MM.1S (cell line): ENCODE results near the gene PHB1.

Source experiments
- DNase-seq: peaks from one replicate; pipeline ENCODE4 v3.0.0-alpha.2; 2015
- H2AFZ ChIP-seq: fragments of 300-600 bp; sonication (generic); 2 replicates; pipeline ENCODE4 v1.6.0; 2016; ENCODE audit warnings: antibody characterized with exemption, low read length
- H3F3A ChIP-seq: fragments of 300-600 bp; sonication (generic); 2 replicates; pipeline ENCODE4 v1.6.1; 2016; ENCODE audit warnings: mild to moderate bottlenecking, antibody characterized with exemption, low read length, moderate library complexity, mixed read lengths; ENCODE audit not compliant: insufficient read depth
- H3K27ac ChIP-seq: fragments of 300-600 bp; sonication (generic); 2 replicates; pipeline ENCODE4 v1.5.1; 2016; ENCODE audit warnings: mild to moderate bottlenecking, low read length
- H3K27me3 ChIP-seq: fragments of 300-600 bp; sonication (generic); replicated peaks from 2 replicates; pipeline ENCODE4 v1.6.0; 2016; ENCODE audit warnings: low read length; ENCODE audit not compliant: insufficient read depth
- H3K36me3 ChIP-seq: fragments of 300-600 bp; sonication (generic); replicated peaks from 2 replicates; pipeline ENCODE4 v1.6.1; 2016; ENCODE audit warnings: mild to moderate bottlenecking, low read length, mixed read lengths; ENCODE audit not compliant: insufficient read depth
- H3K4me1 ChIP-seq: fragments of 300-600 bp; sonication (generic); 2 replicates; pipeline ENCODE4 v1.6.1; 2016; ENCODE audit warnings: low read length, mixed read lengths
- H3K4me2 ChIP-seq: fragments of 300-600 bp; sonication (generic); 2 replicates; pipeline ENCODE4 v1.6.0; 2016; ENCODE audit warnings: low read depth, low read length
- H3K4me3 ChIP-seq: fragments of 300-600 bp; sonication (generic); 2 replicates; pipeline ENCODE4 v1.5.1; 2016; ENCODE audit warnings: low read length, mixed read lengths
- H3K79me2 ChIP-seq: fragments of 300-600 bp; sonication (generic); 2 replicates; pipeline ENCODE4 v1.6.1; 2016; ENCODE audit warnings: mixed run types, low read length, mixed read lengths
- H3K9ac ChIP-seq: fragments of 300-600 bp; sonication (generic); 2 replicates; pipeline ENCODE4 v1.6.1; 2016; ENCODE audit warnings: low read length, mixed read lengths
- H3K9me2 ChIP-seq: fragments of 300-600 bp; sonication (generic); replicated peaks from 2 replicates; pipeline ENCODE4 v1.6.1; 2016; ENCODE audit warnings: mild to moderate bottlenecking, low read length, mixed read lengths; ENCODE audit not compliant: insufficient read depth
- H3K9me3 ChIP-seq: fragments of 300-600 bp; sonication (generic); replicated peaks from 2 replicates; pipeline ENCODE4 v1.6.1; 2016; ENCODE audit warnings: mild to moderate bottlenecking, low read length, mixed read lengths; ENCODE audit not compliant: insufficient read depth
- H4K20me1 ChIP-seq: fragments of 300-600 bp; sonication (generic); 2 replicates; pipeline ENCODE4 v1.6.1; 2016; ENCODE audit warnings: mild to moderate bottlenecking, low read length, moderate library complexity, mixed read lengths; ENCODE audit not compliant: insufficient read depth
- CTCF ChIP-seq: fragments of 300-600 bp; sonication (generic); IDR thresholded peaks from 2 replicates; pipeline ENCODE4 v1.5.1; 2016; ENCODE audit warnings: antibody characterized with exemption, low read length, mixed read lengths
- EZH2 ChIP-seq: fragments of 300-600 bp; sonication (generic); optimal IDR thresholded peaks from 2 replicates; pipeline ENCODE3; 2017; ENCODE audit warnings: low read depth, mild to moderate bottlenecking, antibody characterized with exemption, low read length, mixed read lengths
- EZH2phosphoT487 ChIP-seq: fragments of 300-600 bp; sonication (generic); IDR thresholded peaks from 2 replicates; pipeline ENCODE4 v1.6.1; 2018; ENCODE audit warnings: antibody characterized with exemption, low read length

Gene PHB1

DNA sequence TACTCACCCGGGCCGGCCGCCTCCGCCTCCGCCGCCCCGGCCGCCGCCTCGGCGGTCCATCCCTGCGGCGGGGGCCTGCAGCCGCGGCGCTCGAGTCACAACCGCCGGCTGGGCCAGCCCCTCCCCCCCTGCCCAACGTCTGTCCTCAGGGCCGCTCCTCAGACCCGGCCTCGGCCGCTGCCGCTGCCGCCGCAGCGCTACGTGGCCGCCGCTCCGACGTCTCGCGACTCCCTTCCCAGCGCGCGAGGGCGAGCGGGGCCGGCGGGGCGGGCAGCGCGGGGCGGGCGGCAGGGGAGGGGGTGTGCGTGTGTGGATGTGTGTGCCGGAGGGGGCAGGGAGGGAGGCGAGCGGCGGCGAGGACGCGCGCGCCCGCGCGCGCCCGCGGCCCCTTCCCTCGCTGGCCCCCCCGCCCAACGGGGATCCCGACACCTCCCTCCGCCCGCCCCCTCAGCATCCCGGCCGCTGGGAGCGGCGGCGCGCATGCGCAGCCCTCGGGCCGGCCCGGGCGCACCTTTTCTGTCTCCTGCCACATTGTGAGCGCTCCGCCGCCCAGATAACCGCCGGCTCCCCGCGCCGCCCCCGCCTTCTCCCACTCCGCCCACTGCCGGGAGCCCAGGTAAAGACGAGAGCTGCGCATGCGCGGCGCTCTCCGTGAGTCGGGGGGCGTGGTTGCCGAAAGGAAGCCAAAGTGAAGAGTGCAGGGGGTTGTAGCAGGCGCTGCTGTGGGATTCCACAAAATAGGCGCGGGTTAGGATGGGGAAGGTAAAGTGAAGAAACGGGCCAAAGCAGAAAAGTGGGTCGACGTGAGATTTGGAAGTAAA, 52.6 kb downstream of the PHB1 start, which contains the start of gene ZNF652:
TSS of gene ZNF652 (minus strand) at position 349 of the 821 bp plus-strand sequence. CDS start 44,525 bp downstream, outside the sequence.
- no peaks in the 10 kb centered on the region for H3K36me3 ChIP-seq
- H2AFZ ChIP-seq = peak within 1 kb of the TSS; percentile 89
- peak within 1 kb of the TSS; percentile 89 for H3K4me2 ChIP-seq
- H3F3A ChIP-seq = peaks cover 51% of the 10 kb centered on the region
- peak within 1 kb of the TSS; percentile 85 for H3K9ac ChIP-seq
- peaks cover 42% of the 10 kb centered on the region for H3K79me2 ChIP-seq
- DNase-seq = peak; percentile 97
- H3K9me3 ChIP-seq = no peaks in the 10 kb centered on the region
- H3K4me3 ChIP-seq = peak within 1 kb of the TSS; percentile 80
- TF ChIP-seq EZH2phosphoT487 = no peak
- TF ChIP-seq CTCF = no peak
- no peak for TF ChIP-seq EZH2
- H3K4me1 ChIP-seq = peaks cover 39% of the 10 kb centered on the region
- no peaks in the 10 kb centered on the region for H3K9me2 ChIP-seq
- H3K27ac ChIP-seq = peak within 1 kb of the TSS; percentile 81
- H3K27me3 ChIP-seq = no peaks in the 10 kb centered on the region
- H4K20me1 ChIP-seq = no peaks in the 10 kb centered on the region

GRCh38 chr17:49361129-49361901, 53.4 kb downstream of the PHB1 start:
- H3K79me2 ChIP-seq = peaks cover 50% of the 10 kb centered on the region
- H3K4me1 ChIP-seq = peaks cover 39% of the 10 kb centered on the region
- H3K9ac ChIP-seq = peak overlapping the region; percentile 85
- H4K20me1 ChIP-seq = no peaks in the 10 kb centered on the region
- H3F3A ChIP-seq = peaks cover 51% of the 10 kb centered on the region
- H2AFZ ChIP-seq = peak overlapping the region; percentile 51; the same call in 1 of the 2 replicates
- TF ChIP-seq CTCF (no peak), EZH2phosphoT487 (no peak), EZH2 (no peak)
- H3K4me2 ChIP-seq = peak overlapping the region; percentile 87
- H3K27ac ChIP-seq = peak overlapping the region; percentile 81
- peak; percentile 87 for DNase-seq
- no peaks in the 10 kb centered on the region for H3K9me2 ChIP-seq
- no peaks in the 10 kb centered on the region for H3K9me3 ChIP-seq
- H3K36me3 ChIP-seq = no peaks in the 10 kb centered on the region
- peak overlapping the region; percentile 80 for H3K4me3 ChIP-seq
- H3K27me3 ChIP-seq = no peaks in the 10 kb centered on the region

DNA sequence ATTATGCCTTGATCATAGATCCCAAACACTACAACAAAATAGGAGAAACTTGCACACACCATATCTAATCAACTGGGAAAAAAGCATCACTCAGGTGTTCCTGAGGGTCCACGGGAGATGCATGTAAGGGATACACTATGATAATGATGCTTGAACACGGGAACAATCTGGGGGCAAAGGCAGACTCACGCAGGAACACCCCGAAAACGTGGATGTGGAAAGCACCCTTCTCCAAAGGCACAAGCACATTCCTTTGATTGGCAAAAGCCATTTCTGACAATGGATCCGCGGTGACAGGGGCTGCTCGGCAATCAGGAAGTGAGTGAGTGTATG, 53.9 kb downstream of the PHB1 start:
- peaks cover 34% of the 10 kb centered on the region for H3K4me1 ChIP-seq
- H4K20me1 ChIP-seq = no peaks in the 10 kb centered on the region
- H3K36me3 ChIP-seq = no peaks in the 10 kb centered on the region
- peak overlapping the region; percentile 81; the same call in 1 of the 2 replicates for H3K27ac ChIP-seq
- H3F3A ChIP-seq = peaks cover 51% of the 10 kb centered on the region
- H3K4me3 ChIP-seq = peak overlapping the region; percentile 80
- peak overlapping the region; percentile 85 for H3K9ac ChIP-seq
- no peak for DNase-seq
- H2AFZ ChIP-seq = peak overlapping the region; percentile 51; the same call in 1 of the 2 replicates
- peaks cover 56% of the 10 kb centered on the region for H3K79me2 ChIP-seq
- no peaks in the 10 kb centered on the region for H3K27me3 ChIP-seq
- TF ChIP-seq CTCF (no peak), EZH2phosphoT487 (no peak), EZH2 (no peak)
- no peaks in the 10 kb centered on the region for H3K9me2 ChIP-seq
- H3K4me2 ChIP-seq = peak overlapping the region; percentile 87
- no peaks in the 10 kb centered on the region for H3K9me3 ChIP-seq
